Ishikawa (cell line): ENCODE data around the gene HRAS.
A peak's percentile ranks its signal among the peaks of the same experiment; 100 is the strongest.

Experiments used
- CEBPB ChIP-seq: IDR thresholded peaks from 2 replicates; pipeline ENCODE4 v1.6.1; 2012
- CREB1 ChIP-seq: IDR thresholded peaks from 2 replicates; pipeline ENCODE4 v1.6.1; 2012; ENCODE audit warnings: low read depth
- EGR1 ChIP-seq: IDR thresholded peaks from 2 replicates; pipeline ENCODE4 v1.6.1; 2012
- EP300 ChIP-seq: IDR thresholded peaks from 2 replicates; pipeline ENCODE4 v1.6.1; 2012; ENCODE audit warnings: borderline replicate concordance
- FOXM1 ChIP-seq: IDR thresholded peaks from 2 replicates; pipeline ENCODE4 v1.6.1; 2012; ENCODE audit warnings: low read depth, borderline replicate concordance
- RAD21 ChIP-seq: IDR thresholded peaks from 2 replicates; pipeline ENCODE4 v1.6.1; 2012; ENCODE audit warnings: low read depth
- TAF1 ChIP-seq: IDR thresholded peaks from 2 replicates; pipeline ENCODE4 v1.6.1; 2012; ENCODE audit warnings: low read depth, mild to moderate bottlenecking
- TEAD4 ChIP-seq: IDR thresholded peaks from 2 replicates; pipeline ENCODE4 v1.6.1; 2012
- YY1 ChIP-seq: IDR thresholded peaks from 2 replicates; pipeline ENCODE4 v1.6.1; 2012; ENCODE audit warnings: low read depth
- TF ChIP-seq, protein P1 (sequence below): IDR thresholded peaks from 2 replicates; pipeline ENCODE4 v1.6.1; 2012
- TF ChIP-seq, protein P2 (sequence below): IDR thresholded peaks from 2 replicates; pipeline ENCODE4 v1.6.1; 2012

DNA sequence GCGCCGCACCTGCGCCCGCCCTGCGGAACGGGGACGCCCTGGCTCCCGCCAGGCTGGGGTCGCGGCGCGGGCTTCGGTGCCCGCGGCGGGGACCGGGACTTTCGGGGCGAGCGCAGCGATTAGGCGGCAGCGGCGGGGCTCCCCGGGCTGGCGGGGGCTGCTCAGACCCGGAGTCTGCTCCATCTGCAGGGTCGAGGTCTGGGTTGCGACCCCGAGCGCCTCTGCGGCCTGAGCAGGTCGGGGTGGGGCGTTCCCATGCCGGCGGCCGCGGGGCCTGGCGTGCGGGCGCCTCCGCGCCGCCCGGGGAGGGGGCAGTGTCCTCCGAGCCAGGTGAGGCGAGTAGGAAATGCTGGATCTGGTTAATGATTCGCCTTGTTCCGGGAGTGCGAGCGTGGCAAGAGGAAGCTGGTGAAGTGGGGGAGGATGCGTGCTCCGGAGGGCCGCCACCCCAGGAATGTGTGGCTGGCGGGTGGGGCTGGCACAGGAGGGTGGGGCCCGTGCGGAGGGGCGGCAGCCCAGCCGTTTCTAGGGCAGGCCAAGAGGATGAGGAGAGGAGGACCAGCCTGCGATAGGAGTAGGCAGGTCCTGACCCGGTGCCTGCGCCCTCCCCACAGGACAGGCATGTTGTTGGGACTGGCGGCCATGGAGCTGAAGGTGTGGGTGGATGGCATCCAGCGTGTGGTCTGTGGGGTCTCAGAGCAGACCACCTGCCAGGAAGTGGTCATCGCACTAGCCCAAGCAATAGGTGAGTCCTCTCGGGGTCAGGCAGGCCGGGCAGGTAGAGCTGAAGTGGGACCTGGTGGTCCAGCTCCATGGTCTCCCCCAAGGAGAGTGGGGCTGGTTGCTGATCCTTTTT is 26.0 kb upstream of the HRAS start:
- TF ChIP-seq EP300 (no peak), CEBPB (no peak), TEAD4 (peak; percentile 73), CREB1 (no peak), EGR1 (no peak), TAF1 (0 out of 2 replicates have a peak, but pooled peaks have one; percentile 18), RAD21 (no peak), FOXM1 (no peak), YY1 (no peak)
- TF ChIP-seq, protein P1, sequence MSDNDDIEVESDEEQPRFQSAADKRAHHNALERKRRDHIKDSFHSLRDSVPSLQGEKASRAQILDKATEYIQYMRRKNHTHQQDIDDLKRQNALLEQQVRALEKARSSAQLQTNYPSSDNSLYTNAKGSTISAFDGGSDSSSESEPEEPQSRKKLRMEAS, result peak; percentile 47; the same call in 1 of the 2 replicates
- TF ChIP-seq, protein P2, sequence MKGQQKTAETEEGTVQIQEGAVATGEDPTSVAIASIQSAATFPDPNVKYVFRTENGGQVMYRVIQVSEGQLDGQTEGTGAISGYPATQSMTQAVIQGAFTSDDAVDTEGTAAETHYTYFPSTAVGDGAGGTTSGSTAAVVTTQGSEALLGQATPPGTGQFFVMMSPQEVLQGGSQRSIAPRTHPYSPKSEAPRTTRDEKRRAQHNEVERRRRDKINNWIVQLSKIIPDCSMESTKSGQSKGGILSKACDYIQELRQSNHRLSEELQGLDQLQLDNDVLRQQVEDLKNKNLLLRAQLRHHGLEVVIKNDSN, result no peak
